K562 (cell line): ENCODE measurements around the gene TSPAN12. TPM values are rescaled to one million over a fixed set of nuclear protein-coding genes. Genes with fewer than 3 reads are reported as not detected.

Source experiments
- CHD1 ChIP-seq: fragments of 200-600 bp; sonication (generic); IDR thresholded peaks from one replicate; pipeline ENCODE4 v1.6.1; 2012; ENCODE audit warnings: mild to moderate bottlenecking, moderate library complexity, low read length, inconsistent platforms
- GATAD2B ChIP-seq: fragments of 450-650 bp; IDR thresholded peaks from 2 replicates; pipeline ENCODE4 v1.6.1; 2017; ENCODE audit warnings: mild to moderate bottlenecking, borderline replicate concordance
- NCOA6 ChIP-seq: fragments of 450-650 bp; IDR thresholded peaks from 2 replicates; pipeline ENCODE4 v1.6.1; 2017; ENCODE audit warnings: mild to moderate bottlenecking
- NELFE ChIP-seq: IDR thresholded peaks from 2 replicates; pipeline ENCODE4 v1.6.1; 2011; ENCODE audit warnings: mild to moderate bottlenecking; ENCODE audit not compliant: insufficient read depth, insufficient read length
- NFE2L1 ChIP-seq: fragments of 450-650 bp; IDR thresholded peaks from 2 replicates; pipeline ENCODE4 v1.6.1; 2016; ENCODE audit warnings: missing genetic modification characterization, low read depth, mild to moderate bottlenecking, missing compliant biosample characterization, moderate library complexity, borderline replicate concordance
- NFYB ChIP-seq: IDR thresholded peaks from 2 replicates; pipeline ENCODE4 v1.6.1; 2011; ENCODE audit warnings: mild to moderate bottlenecking, moderate library complexity; ENCODE audit not compliant: insufficient read length; ENCODE audit errors: extremely low read depth
- PHF8 ChIP-seq: fragments of 200-600 bp; sonication (generic); IDR thresholded peaks from 2 replicates; pipeline ENCODE4 v1.6.1; 2012; ENCODE audit warnings: mixed run types, mild to moderate bottlenecking, inconsistent platforms, low read length, moderate library complexity, borderline replicate concordance
- POLR2AphosphoS2 ChIP-seq: IDR thresholded peaks from 2 replicates; pipeline ENCODE4 v1.6.1; 2012; ENCODE audit warnings: low read length, improper control_type of control experiment
- SNIP1 ChIP-seq: fragments of 450-650 bp; IDR thresholded peaks from 2 replicates; pipeline ENCODE4 v1.7.1; 2017; ENCODE audit warnings: low read depth, mild to moderate bottlenecking
- SP1 ChIP-seq: sonication (generic); formaldehyde crosslinking; IDR thresholded peaks from 2 replicates; pipeline ENCODE4 v1.8.1; 2022; ENCODE audit warnings: mild to moderate bottlenecking, missing genetic modification reagents
- ZNF699 ChIP-seq: fragments of 250-450 bp; sonication (Bioruptor Pico); IDR thresholded peaks from 2 replicates; pipeline ENCODE4 v1.8.0; 2021; ENCODE audit warnings: mild to moderate bottlenecking, moderate library complexity; ENCODE audit not compliant: insufficient replicate concordance
- ZNF76 ChIP-seq: fragments of 250-450 bp; sonication (Bioruptor Pico); IDR thresholded peaks from 2 replicates; pipeline ENCODE4 v1.4.0; 2020; ENCODE audit warnings: mild to moderate bottlenecking, moderate library complexity, borderline replicate concordance
- polyA plus RNA-seq, 8 experiments: library from polyadenylated mRNA; depleted of rRNA in 4 of 8; stranded (reverse) in 5 of 8; unstranded in 3 of 8; fragments of >200 nt; fragmentation: Nextera tagmentation in 2 of 8; fragmentation: Illumina TruSeq in 1 of 8; extraction: Ambion mirVana in 2 of 8; extraction: Trizol in 1 of 8; gene quantifications; 2 replicates each; pipeline versions ENCODE4 v1.2.1 to v1.2.3, GENCODE V29; 2011 to 2014; ENCODE audit warnings: inconsistent platforms in 1 of 8, missing spikeins in 1 of 8
- total RNA-seq, 7 experiments: library from RNA; depleted of rRNA in 6 of 7; stranded (reverse); fragments of >200 nt in 6 of 7; fragmentation: Illumina TruSeq in 2 of 7; extraction: Trizol in 2 of 7; gene quantifications; 2 replicates each; pipeline versions ENCODE4 v1.2.1 to v1.2.3, GENCODE V29; 2011 to 2021; ENCODE audit warnings: low replicate concordance in 1 of 7
- TF ChIP-seq, protein P1 (sequence below): sonication (generic); formaldehyde crosslinking; IDR thresholded peaks from 2 replicates; pipeline ENCODE4 v1.5.0; 2020; ENCODE audit warnings: missing genetic modification reagents
- TF ChIP-seq, protein P2 (sequence below), 2 experiments: fragments of 250-450 bp in 1 of 2; fragments of 450-650 bp in 1 of 2; sonication (Bioruptor Pico) in 1 of 2; IDR thresholded peaks; 2 replicates each; pipeline versions ENCODE4 v1.6.1 to v1.8.0; 2016 to 2021; ENCODE audit warnings: mild to moderate bottlenecking in 2 of 2, moderate library complexity in 2 of 2, missing compliant biosample characterization in 1 of 2, missing genetic modification characterization in 1 of 2
- TF ChIP-seq, protein P3 (sequence below): fragments of 450-650 bp; IDR thresholded peaks from 2 replicates; pipeline ENCODE4 v1.6.1; 2016; ENCODE audit warnings: antibody characterized with exemption
- TF ChIP-seq, protein P4 (sequence below), 2 experiments: IDR thresholded peaks; 2 replicates each; pipeline ENCODE4 v1.6.1; 2012; ENCODE audit warnings: improper control_type of control experiment in 2 of 2, low read depth in 2 of 2, low read length in 2 of 2, borderline replicate concordance in 1 of 2
- TF ChIP-seq, protein P5 (sequence below): IDR thresholded peaks from 3 replicates; pipeline ENCODE4 v1.6.1; 2011; ENCODE audit warnings: borderline replicate concordance, mild to moderate bottlenecking, moderate library complexity; ENCODE audit not compliant: insufficient read length; ENCODE audit errors: extremely low read depth

TSPAN12 gene
- total and polyA plus RNA-seq, 9 of the 15 experiments (the other 6 are each of a cell fraction or from before 2014, with no cell fraction given), result 0.13 to 1.7 (median 0.35) TPM; not detected in 1

DNA sequence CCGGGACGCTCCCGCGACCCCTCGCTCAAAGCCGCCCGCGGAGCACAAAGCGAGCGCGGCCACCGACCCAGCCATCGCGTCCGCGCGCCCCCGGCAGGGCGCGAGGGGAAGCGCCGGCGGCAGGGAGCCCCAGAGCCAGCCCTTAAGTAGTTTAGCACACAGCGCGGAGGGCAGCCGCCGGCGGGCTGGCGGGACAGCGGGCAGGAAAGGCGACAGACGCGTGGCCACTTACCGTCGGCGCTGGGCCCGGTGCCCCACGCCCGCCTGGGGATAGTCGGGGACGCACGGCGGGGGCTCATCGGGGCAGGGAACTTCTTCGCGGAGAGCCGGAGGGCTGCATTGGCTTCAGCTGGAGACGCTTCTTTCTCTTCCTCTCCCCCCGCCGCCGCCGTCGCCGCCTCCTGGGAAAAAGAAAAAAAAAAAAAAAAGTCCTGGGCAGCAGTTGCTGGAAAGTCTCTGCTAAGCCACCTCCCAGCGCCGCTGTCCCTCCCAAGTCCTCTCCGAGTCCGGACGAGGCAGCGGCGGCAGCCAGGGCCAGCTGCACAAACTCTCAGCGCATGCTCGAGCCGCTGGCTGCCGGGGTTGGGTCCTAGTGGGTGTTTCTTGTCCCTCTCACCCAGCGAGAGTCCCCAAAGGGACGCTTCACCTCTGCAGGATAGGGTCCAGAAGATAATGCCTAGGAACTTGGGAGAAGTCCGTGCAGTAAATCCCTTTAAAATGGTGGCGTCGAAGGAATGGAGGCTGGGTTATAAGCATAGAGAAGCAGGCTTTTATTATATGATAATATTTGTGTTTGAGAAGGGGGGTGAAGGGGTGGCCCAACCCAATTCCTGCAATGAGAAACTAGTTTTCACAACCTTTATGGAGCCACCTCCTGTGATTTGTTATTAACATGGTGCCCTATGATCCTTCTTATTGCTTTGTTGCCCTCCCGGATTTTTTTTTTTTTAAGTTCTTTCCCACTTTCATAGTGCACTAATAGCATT lies at the start of gene TSPAN12 (continued):
- TF ChIP-seq, protein P1, sequence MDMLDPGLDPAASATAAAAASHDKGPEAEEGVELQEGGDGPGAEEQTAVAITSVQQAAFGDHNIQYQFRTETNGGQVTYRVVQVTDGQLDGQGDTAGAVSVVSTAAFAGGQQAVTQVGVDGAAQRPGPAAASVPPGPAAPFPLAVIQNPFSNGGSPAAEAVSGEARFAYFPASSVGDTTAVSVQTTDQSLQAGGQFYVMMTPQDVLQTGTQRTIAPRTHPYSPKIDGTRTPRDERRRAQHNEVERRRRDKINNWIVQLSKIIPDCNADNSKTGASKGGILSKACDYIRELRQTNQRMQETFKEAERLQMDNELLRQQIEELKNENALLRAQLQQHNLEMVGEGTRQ (CRISPR knock-in tag), result no peak
- TF ChIP-seq, protein P2, sequence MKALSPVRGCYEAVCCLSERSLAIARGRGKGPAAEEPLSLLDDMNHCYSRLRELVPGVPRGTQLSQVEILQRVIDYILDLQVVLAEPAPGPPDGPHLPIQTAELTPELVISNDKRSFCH (CRISPR knock-in tag; IDR thresholded peaks at IDR 0.05), result no peak
- TF ChIP-seq, protein P2 (tag; IDR thresholded peaks at IDR 0.05), result peak; percentile 37; the same call in 1 of the 2 replicates
- TF ChIP-seq NFE2L1 (tag) (no peak), SP1 (CRISPR knock-in tag) (no peak), POLR2AphosphoS2 (no peak), NELFE (no peak), GATAD2B (no peak), SNIP1 (no peak; the same call in 1 of the 2 replicates), NCOA6 (no peak), ZNF76 (CRISPR knock-in tag) (0 out of 2 replicates have a peak, but pooled peaks have one; percentile 45), NFYB (no peak), PHF8 (peak; percentile 42; the same call in 1 of the 2 replicates), CHD1 (no peak), ZNF699 (CRISPR knock-in tag) (no peak)
- TF ChIP-seq, protein P3, sequence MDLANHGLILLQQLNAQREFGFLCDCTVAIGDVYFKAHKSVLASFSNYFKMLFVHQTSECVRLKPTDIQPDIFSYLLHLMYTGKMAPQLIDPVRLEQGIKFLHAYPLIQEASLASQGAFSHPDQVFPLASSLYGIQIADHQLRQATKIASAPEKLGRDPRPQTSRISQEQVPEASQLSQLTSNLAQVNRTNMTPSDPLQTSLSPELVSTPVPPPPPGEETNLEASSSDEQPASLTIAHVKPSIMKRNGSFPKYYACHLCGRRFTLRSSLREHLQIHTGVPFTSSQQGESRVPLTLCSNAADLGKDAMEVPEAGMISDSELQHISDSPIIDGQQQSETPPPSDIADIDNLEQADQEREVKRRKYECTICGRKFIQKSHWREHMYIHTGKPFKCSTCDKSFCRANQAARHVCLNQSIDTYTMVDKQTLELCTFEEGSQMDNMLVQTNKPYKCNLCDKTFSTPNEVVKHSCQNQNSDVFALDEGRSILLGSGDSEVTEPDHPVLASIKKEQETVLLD, result peak; percentile 71; the same call in 1 of the 2 replicates
- TF ChIP-seq, protein P4, sequence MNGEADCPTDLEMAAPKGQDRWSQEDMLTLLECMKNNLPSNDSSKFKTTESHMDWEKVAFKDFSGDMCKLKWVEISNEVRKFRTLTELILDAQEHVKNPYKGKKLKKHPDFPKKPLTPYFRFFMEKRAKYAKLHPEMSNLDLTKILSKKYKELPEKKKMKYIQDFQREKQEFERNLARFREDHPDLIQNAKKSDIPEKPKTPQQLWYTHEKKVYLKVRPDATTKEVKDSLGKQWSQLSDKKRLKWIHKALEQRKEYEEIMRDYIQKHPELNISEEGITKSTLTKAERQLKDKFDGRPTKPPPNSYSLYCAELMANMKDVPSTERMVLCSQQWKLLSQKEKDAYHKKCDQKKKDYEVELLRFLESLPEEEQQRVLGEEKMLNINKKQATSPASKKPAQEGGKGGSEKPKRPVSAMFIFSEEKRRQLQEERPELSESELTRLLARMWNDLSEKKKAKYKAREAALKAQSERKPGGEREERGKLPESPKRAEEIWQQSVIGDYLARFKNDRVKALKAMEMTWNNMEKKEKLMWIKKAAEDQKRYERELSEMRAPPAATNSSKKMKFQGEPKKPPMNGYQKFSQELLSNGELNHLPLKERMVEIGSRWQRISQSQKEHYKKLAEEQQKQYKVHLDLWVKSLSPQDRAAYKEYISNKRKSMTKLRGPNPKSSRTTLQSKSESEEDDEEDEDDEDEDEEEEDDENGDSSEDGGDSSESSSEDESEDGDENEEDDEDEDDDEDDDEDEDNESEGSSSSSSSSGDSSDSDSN (IDR thresholded peaks at IDR 0.05; ENCODE audit: borderline replicate concordance in 1 of 2, low read depth in 2 of 2, low read length in 2 of 2), result peak in 1 of 2 experiments; percentile 43; a peak in 1 of 4 replicates
- TF ChIP-seq, protein P5, sequence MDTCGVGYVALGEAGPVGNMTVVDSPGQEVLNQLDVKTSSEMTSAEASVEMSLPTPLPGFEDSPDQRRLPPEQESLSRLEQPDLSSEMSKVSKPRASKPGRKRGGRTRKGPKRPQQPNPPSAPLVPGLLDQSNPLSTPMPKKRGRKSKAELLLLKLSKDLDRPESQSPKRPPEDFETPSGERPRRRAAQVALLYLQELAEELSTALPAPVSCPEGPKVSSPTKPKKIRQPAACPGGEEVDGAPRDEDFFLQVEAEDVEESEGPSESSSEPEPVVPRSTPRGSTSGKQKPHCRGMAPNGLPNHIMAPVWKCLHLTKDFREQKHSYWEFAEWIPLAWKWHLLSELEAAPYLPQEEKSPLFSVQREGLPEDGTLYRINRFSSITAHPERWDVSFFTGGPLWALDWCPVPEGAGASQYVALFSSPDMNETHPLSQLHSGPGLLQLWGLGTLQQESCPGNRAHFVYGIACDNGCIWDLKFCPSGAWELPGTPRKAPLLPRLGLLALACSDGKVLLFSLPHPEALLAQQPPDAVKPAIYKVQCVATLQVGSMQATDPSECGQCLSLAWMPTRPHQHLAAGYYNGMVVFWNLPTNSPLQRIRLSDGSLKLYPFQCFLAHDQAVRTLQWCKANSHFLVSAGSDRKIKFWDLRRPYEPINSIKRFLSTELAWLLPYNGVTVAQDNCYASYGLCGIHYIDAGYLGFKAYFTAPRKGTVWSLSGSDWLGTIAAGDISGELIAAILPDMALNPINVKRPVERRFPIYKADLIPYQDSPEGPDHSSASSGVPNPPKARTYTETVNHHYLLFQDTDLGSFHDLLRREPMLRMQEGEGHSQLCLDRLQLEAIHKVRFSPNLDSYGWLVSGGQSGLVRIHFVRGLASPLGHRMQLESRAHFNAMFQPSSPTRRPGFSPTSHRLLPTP, result no peak
